ENCODE measurements around the gene KYAT1.

The KYAT1 gene

DNA sequence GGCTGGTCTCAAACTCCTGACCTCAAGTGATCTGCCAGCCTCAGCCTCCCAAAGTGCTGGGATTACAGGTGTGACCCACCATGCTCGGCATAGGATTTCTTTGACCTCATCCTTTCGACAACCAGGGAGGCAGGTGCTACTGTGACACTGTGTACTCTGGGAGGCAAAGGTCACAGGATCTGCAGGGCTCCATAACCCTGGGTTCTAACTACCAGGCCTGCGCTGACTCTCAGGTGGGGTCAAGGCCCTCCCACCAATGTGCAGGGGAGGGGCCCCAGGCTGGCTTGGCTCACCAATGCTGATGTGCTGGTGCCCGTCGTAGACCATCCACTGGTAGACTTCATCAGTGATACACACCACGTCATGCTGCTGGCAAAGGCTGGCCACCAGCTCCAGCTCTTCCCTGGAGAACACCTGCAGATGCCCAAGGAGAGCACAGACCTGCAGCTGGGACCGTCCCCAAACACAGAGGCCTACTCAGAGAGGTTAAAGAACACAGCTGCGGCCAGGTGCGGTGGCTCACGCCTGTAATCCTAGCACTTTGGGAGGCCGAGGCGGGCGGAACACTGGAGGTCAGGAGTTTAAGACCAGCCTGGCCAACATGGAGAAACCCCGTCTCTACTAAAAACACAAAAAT lies 45.1 kb downstream of the KYAT1 start:
- DNase-seq: no peak

DNA sequence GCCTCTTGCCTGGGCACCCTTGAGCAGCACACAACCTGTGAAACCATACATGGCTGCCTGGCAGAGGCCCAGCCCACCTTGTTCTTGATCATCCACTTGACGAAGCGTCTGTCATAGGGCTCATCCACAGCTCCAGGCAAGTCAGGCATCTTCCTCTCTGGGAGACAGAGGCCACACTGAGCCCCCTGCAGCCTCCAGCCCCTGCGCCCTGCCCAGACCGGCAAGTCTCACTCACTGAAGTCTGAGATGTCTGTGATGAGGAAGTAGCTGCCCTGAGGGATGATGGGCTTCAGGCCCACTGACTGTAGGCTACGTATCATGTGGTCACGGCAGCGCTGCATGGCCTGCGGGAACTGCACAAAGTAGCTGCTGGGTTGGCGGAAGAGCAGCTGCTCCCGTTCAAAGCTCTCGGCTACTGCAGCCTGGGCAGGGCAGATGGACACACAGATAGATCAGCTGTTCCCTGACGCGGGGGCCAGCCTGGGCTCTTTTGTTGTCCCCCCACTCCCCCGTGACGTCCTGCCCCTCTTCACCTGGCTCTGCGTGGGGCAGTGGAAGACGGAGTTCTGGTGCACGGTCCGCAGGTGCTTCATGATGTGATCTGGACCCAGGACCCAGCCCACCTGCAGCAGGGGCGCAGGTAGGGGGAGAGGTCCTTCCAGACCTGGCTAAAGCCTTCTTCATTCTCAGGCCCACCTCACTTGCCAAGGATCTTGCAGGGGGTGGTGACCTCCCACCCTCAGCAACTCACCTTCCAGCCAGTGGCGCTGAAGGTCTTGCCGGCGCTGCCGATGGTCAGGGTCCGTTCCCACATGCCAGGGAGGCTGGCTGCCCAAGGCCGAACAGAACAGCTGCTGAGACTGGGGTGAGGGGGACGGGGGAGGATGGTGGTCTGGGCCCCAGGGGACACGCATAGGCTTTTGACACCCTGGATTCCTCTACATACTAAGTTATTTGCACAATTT lies 46.2 kb downstream of the KYAT1 start:
- DNase-seq: no peak

DNA sequence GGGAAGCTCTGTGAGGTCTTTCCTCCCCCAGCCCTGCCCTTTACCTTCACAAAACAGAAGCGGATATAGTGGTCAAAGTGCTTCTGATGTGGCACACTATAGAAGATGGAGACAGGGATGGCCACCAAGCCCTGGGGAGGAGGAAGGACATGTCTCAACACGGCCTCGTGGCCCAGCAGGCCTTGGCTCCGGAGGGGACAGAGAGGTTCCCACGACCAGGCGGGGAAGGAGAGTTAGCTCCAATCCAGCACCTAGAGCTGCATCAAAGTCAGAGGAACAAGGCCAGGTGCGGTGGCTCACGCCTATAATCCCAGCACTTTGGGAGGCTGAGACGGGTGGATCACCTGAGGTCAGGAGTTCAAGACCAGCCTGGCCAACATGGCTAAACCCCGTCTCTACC lies 48.1 kb downstream of the KYAT1 start:
- DNase-seq: no peak

DNA sequence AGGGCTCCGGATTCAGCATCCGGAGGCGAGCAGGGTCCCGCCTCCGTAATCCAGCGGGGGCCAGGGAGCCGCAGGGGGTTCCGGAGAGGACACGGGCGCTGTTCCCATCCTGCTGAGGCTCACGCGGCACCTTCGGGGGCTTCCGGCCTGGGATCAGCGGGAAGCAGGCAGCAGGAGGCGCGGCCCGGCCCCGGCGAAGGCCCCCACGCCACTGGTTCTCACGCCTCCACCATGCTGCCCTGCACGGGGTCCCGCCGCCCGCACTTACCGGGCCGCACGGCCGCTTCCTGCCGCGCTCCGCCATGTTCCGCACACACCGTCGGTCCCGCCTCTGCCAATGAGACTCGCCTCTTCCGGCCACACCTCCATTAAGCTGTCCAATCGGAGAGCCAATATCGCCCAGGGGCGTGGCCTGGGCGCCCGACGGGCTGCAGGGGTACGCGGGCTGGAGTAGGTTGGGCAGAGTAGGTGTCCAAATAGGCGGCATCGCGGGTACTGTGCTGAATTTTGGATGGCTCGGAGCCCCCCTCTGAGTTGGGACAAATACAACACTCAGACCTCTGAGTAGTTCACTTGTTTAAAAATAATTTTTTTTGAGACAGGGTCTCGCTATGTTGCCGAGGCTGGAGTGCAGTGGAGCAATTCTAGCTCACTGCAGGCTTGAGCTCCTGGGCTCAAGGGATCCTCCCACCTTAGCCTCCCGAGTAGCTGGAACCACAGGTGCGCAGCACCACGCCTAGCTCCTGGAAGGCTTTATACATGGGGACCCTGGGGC lies 52.1 kb downstream of the KYAT1 start, which contains the start of gene SPOUT1:
Gene SPOUT1 (minus strand): TSS at position 318 of the 775 bp plus-strand sequence. CDS start 14 bp downstream, at position 304.
- peak; percentile 91 for DNase-seq

DNA sequence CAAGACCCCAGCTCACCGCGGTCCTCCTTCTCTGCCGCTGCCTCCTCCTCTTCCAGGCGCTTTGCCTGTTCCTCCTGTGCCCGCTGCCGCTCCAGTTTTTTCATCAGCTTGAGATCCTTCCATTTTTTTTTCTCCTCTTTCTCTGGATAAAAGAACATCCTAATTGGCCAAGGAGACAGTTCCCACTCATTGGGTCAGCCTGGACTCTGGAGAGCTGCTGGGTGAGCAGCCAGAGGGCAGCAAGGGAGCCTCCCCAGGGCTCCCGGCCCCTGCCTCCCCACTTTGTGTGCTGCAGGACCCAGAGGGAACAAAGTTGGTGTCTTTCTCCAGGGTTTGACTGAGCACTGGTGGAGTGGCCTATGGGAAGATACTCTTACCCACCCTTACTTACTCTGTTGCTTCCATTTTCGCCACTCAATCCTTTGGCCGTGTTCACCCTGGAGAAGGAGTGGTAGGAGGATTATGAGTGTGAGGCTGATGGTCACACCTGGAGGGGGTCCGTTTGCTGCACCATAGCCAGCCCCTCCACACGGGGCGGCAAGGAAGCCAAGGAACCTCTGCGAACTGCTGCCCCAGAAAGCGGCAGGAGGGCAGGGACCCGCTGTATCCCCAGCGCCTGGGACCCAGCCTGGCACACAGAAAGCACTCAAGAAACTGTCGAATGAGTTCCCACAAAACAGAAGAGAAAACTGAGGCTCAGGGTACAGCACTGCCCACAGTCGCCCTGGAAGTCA lies 52.9 kb downstream of the KYAT1 start:
- no peak for DNase-seq

DNA sequence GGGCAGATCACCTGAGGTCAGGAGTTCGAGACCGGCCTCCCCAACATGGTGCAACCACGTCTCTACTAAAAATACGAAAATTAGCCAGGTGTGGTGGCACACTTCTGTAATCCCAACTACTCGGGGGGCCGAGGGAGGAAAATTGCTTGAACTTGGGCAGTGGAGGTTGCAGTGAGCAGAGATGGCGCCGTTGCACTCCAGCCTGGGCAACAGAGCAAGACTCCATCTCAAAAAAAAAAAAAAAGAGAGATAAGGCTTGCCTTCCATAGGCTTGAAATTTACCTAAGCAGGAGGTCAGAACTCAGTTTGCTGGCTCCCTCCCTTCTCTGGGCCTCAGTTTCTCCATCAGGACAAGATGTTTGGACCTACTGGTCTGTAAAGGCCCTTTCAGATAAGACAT lies 53.5 kb downstream of the KYAT1 start:
- DNase-seq: no peak

DNA sequence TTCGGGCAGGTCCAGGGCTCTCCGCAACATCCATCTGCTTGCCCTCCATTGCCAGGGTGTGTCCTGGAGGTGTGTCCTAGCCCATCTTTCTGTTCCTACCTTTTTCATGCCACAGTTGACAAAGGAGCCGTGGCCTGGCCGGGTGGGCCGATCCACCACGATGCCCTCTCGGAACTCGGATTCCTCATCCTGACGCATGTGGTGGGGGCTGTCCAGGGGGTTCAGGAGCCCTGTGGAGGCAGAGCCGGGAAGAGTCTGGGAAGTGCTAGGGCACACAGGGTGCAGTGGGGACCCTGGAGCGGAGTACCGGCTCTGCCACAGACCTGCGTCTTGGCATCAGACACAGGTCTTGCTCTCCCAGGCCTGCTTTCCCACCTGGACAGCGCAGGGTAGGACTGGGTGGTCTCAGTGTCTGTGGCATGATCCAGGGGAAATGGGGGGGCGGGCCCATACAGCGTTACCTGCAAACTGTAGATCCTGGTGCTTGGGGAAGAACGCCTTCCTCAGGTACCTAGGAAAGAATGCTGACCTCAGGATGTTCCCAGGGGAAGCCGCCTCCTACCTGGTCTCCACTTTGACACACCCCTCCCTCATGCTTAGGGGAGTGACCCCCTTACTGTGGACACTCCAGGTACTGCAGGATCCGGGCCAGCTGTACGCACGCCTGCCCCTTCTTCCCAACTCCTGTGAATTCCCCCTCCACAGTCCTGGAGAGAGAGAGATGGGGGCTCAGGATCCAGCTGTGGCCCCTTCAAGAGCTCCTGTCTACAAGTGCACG lies 55.6 kb downstream of the KYAT1 start:
- no peak for DNase-seq

DNA sequence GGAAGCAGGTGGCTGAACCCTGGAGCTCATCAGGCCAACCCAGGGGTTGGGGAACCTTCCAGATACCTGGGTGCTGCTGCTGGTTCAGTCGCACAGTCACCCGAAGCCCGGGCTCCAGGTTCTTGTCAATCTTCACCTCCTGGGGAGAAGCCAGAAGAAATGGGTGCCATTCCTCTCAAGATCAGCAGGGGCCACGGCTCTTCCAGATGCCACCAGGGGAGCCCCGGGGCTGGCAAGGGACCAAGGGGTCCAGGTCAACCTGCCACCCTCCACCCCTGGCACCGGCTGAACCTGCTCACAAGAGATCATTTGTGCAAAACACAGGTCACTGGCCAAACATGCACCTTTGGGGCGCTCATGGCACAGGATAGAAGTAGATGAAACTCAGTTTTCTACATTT lies 56.8 kb downstream of the KYAT1 start:
- no peak for DNase-seq

DNA sequence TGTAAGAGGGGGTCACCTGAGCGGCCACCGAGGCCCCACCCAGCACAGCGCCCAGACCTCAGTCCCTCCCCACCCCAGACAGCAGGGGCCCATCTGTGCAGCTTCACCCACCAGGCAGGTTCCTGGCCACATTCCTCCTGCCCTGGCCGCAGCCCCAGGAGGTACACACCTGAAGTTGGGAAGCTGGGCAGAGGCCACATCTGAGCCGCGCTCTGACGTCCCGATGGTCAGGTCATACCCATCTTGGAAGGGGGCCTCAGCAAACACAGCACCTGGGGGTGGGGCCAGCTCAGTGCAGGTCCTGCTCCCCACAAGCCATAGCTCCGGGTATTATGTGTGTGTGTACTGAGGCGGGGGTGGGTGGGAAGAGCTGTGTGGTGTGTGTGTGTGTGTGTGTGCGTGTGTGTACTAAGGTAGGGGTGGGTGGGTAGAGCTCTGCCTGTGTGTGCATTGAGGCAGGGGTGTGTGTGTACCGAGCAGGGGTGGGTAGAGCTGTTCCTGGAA lies 57.8 kb downstream of the KYAT1 start:
- no peak for DNase-seq

DNA sequence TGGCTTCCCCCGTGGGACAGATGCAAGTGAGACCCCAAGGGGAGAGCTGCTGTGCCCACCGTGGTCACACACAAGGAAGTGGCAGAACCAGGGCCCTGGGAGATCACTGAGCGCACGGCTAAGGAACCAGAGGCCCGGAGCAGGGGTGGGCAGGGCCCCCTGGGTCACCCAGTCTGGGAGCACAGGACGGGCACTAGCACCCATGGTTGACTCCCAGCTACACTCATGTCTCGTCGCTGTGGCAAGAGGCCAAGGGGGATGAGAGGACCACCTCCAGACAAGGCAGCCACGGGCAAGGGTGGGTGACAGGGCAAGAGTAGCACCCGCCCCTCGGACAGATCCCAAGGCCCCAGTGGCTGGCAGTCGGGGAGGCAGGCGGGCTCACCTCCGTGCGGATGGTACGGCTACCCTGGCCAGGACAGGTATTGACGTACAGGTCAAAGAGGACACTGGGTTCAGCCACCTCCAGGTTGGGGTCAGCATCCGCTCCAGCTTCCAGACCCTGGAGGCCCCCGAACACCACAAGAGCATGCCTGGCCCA lies 58.3 kb downstream of the KYAT1 start:
- DNase-seq: no peak

DNA sequence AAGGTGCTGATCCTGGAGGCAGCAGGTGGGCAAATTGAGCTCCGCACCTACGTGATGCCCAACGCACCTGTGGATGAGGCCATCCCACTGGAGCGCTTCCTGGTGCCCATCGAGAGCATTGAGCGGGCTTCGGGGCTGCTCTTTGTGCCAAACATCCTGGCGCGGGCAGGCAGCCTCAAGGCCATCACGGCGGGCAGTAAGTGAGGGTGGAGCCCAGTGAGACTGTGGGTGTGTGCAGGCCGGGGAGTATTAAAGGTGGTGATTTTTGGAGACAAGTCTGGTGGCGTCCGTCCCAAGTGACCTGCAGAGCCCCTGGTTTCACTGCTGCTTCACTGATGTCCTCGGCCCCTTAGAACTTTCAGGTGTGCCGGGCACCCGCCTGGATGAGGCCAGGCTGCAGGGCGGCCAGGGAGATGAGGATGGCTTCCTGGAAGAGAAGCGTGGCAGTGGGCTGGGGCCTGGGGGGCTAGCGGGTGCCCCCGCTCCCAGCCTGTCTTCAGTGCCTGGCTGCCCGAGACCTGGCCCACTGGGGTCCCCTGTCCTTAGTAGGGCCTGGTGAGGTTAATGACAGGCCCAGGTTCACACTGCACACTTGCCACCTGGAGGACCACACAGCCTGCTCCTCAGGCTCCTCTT lies 59.2 kb downstream of the KYAT1 start:
- DNase-seq: no peak

DNA sequence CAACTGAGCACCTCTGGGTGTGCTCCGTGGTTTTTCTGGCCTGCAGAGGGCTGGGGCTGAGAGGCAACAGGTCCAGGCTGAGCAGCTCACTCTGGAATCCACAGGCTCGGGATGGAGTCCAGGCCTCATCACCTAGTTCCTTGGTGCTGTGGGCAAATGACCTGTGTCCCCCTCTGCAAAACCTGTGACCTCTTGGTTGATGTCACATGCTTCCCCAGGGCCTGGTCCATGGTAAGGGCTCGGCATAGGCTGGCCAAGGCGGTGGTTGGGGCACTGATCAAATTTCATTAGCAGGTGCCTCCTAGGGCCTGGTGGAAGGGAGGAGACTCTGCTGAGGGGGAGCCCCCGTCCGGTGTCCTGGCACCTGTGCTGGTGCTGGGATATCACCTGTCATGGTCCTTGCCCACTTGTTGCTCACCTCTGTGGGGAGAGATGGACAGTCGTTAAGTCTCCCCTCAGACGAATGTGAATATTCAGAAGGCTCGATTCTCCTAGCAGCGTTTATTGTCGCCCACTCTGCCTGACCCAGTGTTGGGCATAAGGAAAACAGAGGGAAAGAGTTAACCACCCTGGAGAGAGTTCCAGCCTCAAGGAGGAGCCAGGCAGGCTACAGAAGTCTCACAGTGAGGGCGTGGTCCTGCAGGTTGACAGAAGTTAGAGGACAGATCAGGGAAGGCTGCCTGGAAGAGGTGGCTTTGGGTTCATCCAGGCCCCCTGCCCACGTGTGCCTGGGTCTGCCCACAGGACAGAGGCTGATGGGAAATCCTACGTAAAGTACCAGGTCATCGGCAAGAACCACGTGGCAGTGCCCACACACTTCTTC lies 60.0 kb downstream of the KYAT1 start:
- DNase-seq: no peak

DNA sequence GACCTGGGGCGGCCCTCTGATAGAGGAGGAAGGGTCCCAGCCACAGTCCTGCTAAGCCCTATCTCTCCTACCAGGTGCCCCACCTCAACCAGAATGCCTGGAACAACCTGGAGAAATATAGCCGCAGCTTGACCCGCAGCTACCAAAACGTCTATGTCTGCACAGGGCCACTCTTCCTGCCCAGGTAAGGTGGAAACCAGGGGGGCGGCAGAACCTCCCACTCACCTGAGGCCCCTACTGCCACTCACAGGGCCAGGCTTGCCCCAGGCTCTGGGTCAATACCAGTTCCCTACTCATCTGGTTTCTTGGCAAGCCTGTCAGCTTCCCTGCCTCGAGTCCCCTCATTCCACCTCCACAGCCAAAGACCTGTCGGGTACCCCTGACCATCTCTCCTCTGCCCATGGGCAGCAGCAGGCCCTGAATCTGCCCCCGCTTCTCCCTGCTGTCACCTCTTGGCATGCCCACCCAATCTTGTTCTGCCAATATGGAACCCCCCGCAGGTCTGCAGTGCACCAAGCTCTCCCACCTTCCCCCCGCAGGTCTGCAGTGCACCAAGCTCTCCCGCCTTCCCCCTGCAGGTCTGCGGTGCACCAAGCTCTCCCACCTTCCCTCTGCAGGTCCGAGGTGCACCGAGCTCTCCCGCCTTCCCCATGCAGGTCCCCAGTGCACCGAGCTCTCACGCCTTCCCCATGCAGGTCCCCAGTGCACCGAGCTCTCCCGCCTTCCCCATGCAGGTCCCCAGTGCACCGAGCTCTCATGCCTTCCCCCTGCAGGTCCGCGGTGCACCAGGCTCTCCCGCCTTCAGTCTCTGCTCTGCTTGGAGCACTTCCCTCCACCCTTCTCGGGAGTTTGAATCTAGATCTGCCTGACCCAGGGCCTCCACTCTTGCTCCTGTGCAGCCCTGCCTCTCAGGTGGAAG lies 60.8 kb downstream of the KYAT1 start:
- no peak for DNase-seq

DNA sequence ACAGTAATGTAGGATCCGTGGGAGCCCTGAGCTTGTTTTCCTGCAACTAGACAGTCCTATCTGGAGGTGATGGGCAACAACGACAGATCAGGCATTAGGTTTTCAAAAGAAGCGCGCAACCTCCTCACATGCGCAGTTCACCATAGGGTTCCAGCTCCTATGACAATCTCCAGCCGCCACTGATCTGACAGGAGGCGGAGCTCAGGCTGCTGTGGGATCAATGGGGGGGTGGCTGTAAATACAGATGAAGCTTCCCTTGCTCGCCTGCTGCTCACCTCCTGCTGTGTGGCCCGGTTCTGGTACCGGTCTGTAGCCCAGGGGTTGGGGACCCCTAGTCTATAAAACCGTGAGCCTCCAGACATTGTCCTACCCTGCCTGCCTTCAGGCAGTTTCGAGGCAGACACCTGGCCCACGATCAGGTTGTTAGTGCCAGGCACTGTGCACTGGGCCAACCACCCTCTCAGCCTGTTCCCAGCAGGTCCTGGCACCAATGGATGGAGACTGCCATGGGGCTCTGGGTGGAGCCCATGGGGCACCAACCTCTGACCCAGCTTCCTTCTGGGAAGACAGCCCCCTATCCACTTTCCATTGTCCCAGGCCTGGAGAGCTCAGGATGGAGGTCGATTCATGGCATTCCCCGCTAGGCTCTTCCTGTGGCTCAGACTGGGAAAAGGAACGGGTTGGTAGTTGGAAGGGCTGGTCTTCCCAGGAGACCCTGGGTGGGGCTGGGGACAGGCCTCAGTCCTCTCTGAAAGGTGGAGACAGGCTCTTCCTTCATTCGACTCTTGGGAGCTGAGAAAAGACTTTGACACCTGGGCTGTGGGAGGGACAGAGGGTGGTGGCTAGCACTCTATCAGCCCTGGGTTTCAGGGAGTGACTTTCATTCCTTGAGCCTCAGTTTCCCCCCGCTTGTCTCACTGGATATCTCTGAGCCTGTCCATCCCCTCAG lies 61.8 kb downstream of the KYAT1 start:
- DNase-seq: peak; percentile 30

DNA sequence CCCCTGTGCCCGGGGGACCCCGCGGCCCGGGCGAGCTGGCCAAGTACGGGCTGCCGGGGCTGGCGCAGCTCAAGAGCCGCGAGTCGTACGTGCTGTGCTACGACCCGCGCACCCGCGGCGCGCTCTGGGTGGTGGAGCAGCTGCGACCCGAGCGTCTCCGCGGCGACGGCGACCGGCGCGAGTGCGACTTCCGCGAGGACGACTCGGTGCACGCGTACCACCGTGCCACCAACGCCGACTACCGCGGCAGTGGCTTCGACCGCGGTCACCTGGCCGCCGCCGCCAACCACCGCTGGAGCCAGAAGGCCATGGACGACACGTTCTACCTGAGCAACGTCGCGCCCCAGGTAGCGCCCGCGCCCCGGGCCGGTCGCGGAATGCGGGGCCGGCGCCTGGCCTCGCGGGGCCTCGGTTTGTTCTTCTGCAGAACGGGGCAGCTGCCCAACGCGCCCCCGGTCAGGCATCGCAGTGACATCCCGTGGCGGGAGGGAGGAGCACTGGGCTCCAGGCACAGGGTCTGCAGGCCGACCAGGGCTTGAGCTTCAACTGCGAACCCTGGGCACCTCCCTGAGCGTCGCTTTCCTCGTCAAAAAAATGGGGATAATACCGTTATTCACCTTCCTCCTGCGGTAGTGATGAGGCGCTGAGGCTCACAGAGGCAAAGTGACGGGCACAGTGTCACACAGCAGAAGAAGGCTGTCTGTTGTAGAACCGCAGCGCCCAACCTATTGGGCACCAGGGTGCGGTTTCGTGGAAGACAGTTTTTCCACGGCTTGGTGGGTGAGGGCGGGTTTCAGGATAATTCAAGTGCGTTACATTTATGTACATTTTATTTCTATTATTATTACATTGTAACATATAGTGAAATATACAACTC lies 62.7 kb downstream of the KYAT1 start:
- no peak for DNase-seq
